ENCODE measurements around the gene SLCO1A2. TPM values are rescaled to one million over a fixed set of nuclear protein-coding genes. Genes with fewer than 3 reads are reported as not detected.

Gene SLCO1A2
- total RNA-seq, result not detected in 2 replicates

GRCh38 chr12:21334771-21335325 is at the start of gene SLCO1A2:
Gene SLCO1A2 (minus strand): TSS chr12:21334917. CDS start chr12:21334647, 270 bp downstream.

GRCh38 chr12:21372602-21373001 is 37.9 kb upstream of the SLCO1A2 start, which contains the start of gene IAPP:
Gene IAPP (plus strand): TSS chr12:21372902. CDS start chr12:21373352, 450 bp downstream.

Other genes with a start within 250 kb of the SLCO1A2 start
- not detected in 2 replicates for gene SLCO1B1, start 203.7 kb downstream of the SLCO1A2 start, total RNA-seq
- gene IAPP, start 38.0 kb upstream of the SLCO1A2 start, total RNA-seq, result not detected in 2 replicates
- gene PYROXD1, start 102.7 kb upstream of the SLCO1A2 start, total RNA-seq, result 31.1 and 35.7 TPM in 2 replicates
- 37.9 and 52.5 TPM in 2 replicates for gene RECQL, start 166.7 kb upstream of the SLCO1A2 start, total RNA-seq
- 46.9 and 72.5 TPM in 2 replicates for gene GOLT1B, start 166.9 kb upstream of the SLCO1A2 start, total RNA-seq
- 0.21 and 0.68 TPM in 2 replicates for gene SPX, start 191.4 kb upstream of the SLCO1A2 start, total RNA-seq

Data from nasal cavity respiratory epithelium epithelial cell of viscerocranial mucosa (primary cell).